Stimulated activated naive CD4-positive, alpha-beta T cell (primary cell): ENCODE measurements around the gene GALR2.
"Not testable (repeated sequence)": the region's sequence is repeated elsewhere in the genome, so short reads cannot be mapped to it uniquely, and the experiment has no call there.

Experiments
- DNase-seq, 6 experiments: peaks; one replicate each; lab custom pipeline; 2025; lab: John Stamatoyannopoulos, UW

Gene GALR2

GRCh38 chr17:76050538-76051467, 23.8 kb upstream of the GALR2 start:
- no peak for DNase-seq

- DNase-seq, result no peak
Measured at GRCh38 chr17:76051561-76051960, 23.0 kb upstream of the GALR2 start.

GRCh38 chr17:76053246-76054111, 21.1 kb upstream of the GALR2 start:
- DNase-seq, result no peak

- DNase-seq, result no peak
Measured at GRCh38 chr17:76054112-76054476, 20.5 kb upstream of the GALR2 start.

GRCh38 chr17:76056882-76057281, 17.7 kb upstream of the GALR2 start:
- no peak for DNase-seq

GRCh38 chr17:76058264-76058663, 16.3 kb upstream of the GALR2 start:
- not testable (repeated sequence) for DNase-seq

GRCh38 chr17:76063875-76064546, 10.6 kb upstream of the GALR2 start:
- peak in 3 of 6 experiments; percentile 36 to 45 (median 42) for DNase-seq

GRCh38 chr17:76065775-76066174, 8.8 kb upstream of the GALR2 start:
- no peak for DNase-seq

- peak in 2 of 6 experiments; percentile 29 to 59 for DNase-seq
Measured at GRCh38 chr17:76071531-76072147, 2.9 kb upstream of the GALR2 start.

GRCh38 chr17:76072148-76072858, 2.3 kb upstream of the GALR2 start, which contains the start of gene SRP68:
Gene SRP68, minus strand, starts transcription at chr17:76072517. Its CDS starts 26 bp downstream, at chr17:76072491.
- peak; percentile 59 to 80 (median 68) for DNase-seq

- peak in 2 of 6 experiments; percentile 33 to 48 for DNase-seq
Measured at GRCh38 chr17:76075364-76076145, 974 bp downstream of the GALR2 start.

- DNase-seq, result peak in 2 of 6 experiments; percentile 27 to 45
Measured at GRCh38 chr17:76076146-76076764, 1.7 kb downstream of the GALR2 start.

GRCh38 chr17:76076765-76077583, 2.4 kb downstream of the GALR2 start:
- DNase-seq, result peak; percentile 33 to 78 (median 62)

- DNase-seq, result no peak
Measured at GRCh38 chr17:76077584-76078110, 3.1 kb downstream of the GALR2 start.

GRCh38 chr17:76078370-76078769, 3.8 kb downstream of the GALR2 start:
- DNase-seq, result peak in 1 of 6 experiments; percentile 33

GRCh38 chr17:76078860-76079534, 4.4 kb downstream of the GALR2 start, which contains the start of gene ZACN:
Gene ZACN, plus strand, starts transcription at chr17:76079182. Its CDS starts 83 bp downstream, at chr17:76079265.
- DNase-seq, result no peak

- no peak for DNase-seq
Measured at GRCh38 chr17:76079535-76079955, 5.0 kb downstream of the GALR2 start.
